K562 (cell line): ENCODE data around the gene KRT35. TPM values are rescaled to one million over a fixed set of nuclear protein-coding genes. Genes with fewer than 3 reads are reported as not detected.

Source experiments
- CBFB ChIP-seq: sonication (generic); formaldehyde crosslinking; IDR thresholded peaks from 2 replicates; pipeline ENCODE4 v1.4.0; 2020; ENCODE audit warnings: mild to moderate bottlenecking, missing genetic modification reagents
- CTBP1 ChIP-seq: fragments of 450-650 bp; IDR thresholded peaks from 2 replicates; pipeline ENCODE4 v1.6.1; 2016; ENCODE audit warnings: borderline replicate concordance
- CXXC5 ChIP-seq: fragments of 250-450 bp; sonication (Bioruptor Pico); IDR thresholded peaks from 2 replicates; pipeline ENCODE4 v1.8.0; 2022; ENCODE audit warnings: inconsistent platforms, mild to moderate bottlenecking, moderate library complexity
- DEAF1 ChIP-seq: fragments of 450-650 bp; formaldehyde crosslinking; IDR thresholded peaks from 2 replicates; pipeline ENCODE4 v1.4.0; 2020; ENCODE audit warnings: mild to moderate bottlenecking, moderate library complexity
- EHMT2 ChIP-seq: fragments of 450-650 bp; IDR thresholded peaks from 2 replicates; pipeline ENCODE4 v1.6.1; 2018; ENCODE audit warnings: antibody characterized with exemption
- GATA2 ChIP-seq: sonication (generic); formaldehyde crosslinking; IDR thresholded peaks from 2 replicates; pipeline ENCODE4 v1.4.0; 2020; ENCODE audit warnings: mild to moderate bottlenecking, missing genetic modification reagents
- JUNB ChIP-seq: fragments of 450-650 bp; formaldehyde crosslinking; conservative IDR thresholded peaks from 2 replicates; pipeline ENCODE4 v1.4.0; 2020; ENCODE audit warnings: mild to moderate bottlenecking
- MLLT1 ChIP-seq, 2 experiments: fragments of 450-650 bp; IDR thresholded peaks; 2 replicates each; pipeline ENCODE4 v1.6.1; 2016
- MLX ChIP-seq, 2 experiments: fragments of 450-650 bp in 1 of 2; sonication (generic) in 1 of 2; formaldehyde crosslinking; conservative IDR thresholded peaks; 2 replicates each; pipeline versions ENCODE4 v1.4.0 to v1.8.1; 2020 to 2022; ENCODE audit warnings: mild to moderate bottlenecking in 1 of 2, missing genetic modification reagents in 1 of 2
- PKNOX1 ChIP-seq: fragments of 450-650 bp; IDR thresholded peaks from 2 replicates; pipeline ENCODE4 v1.6.1; 2016
- POLR2AphosphoS5 ChIP-seq: IDR thresholded peaks from 2 replicates; pipeline ENCODE4 v1.6.1; 2011; ENCODE audit warnings: mild to moderate bottlenecking, low read depth, low read length, moderate library complexity; ENCODE audit not compliant: control insufficient read depth, insufficient read depth
- PTTG1 ChIP-seq: fragments of 450-650 bp; IDR thresholded peaks from 2 replicates; pipeline ENCODE4 v1.6.1; 2016; ENCODE audit warnings: low read depth, mild to moderate bottlenecking, missing genetic modification characterization, missing compliant biosample characterization
- RNF2 ChIP-seq: sonication (generic); IDR thresholded peaks from 2 replicates; pipeline ENCODE4 v1.6.1; 2016
- SMAD3 ChIP-seq: fragments of 450-650 bp; formaldehyde crosslinking; conservative IDR thresholded peaks from 2 replicates; pipeline ENCODE4 v1.4.0; 2020; ENCODE audit warnings: mild to moderate bottlenecking
- SMAD4 ChIP-seq: fragments of 250-450 bp; sonication (Bioruptor Pico); conservative IDR thresholded peaks from 2 replicates; pipeline ENCODE4 v1.8.0; 2021; ENCODE audit warnings: inconsistent platforms, mild to moderate bottlenecking, moderate library complexity
- SOX6 ChIP-seq: fragments of 450-650 bp; IDR thresholded peaks from 2 replicates; pipeline ENCODE4 v1.6.1; 2014; ENCODE audit warnings: mild to moderate bottlenecking
- TBL1XR1 ChIP-seq, 2 experiments: IDR thresholded peaks; 2 replicates each; pipeline ENCODE4 v1.6.1; 2012; ENCODE audit warnings: improper control_type of control experiment in 2 of 2, low read length in 2 of 2, mild to moderate bottlenecking in 1 of 2
- ZBTB2 ChIP-seq: fragments of 450-650 bp; IDR thresholded peaks from 2 replicates; pipeline ENCODE4 v1.6.1; 2016; ENCODE audit warnings: antibody characterized with exemption
- ZNF232 ChIP-seq: sonication (generic); formaldehyde crosslinking; IDR thresholded peaks from 2 replicates; pipeline ENCODE4 v1.8.0; 2022; ENCODE audit warnings: mild to moderate bottlenecking, missing genetic modification reagents
- ZNF583 ChIP-seq: fragments of 250-450 bp; sonication (Bioruptor Pico); IDR thresholded peaks from 2 replicates; pipeline ENCODE4 v1.4.0; 2020
- polyA plus RNA-seq, 8 experiments: library from polyadenylated mRNA; depleted of rRNA in 4 of 8; stranded (reverse) in 5 of 8; unstranded in 3 of 8; fragments of >200 nt; fragmentation: Nextera tagmentation in 2 of 8; fragmentation: Illumina TruSeq in 1 of 8; extraction: Ambion mirVana in 2 of 8; extraction: Trizol in 1 of 8; gene quantifications; 2 replicates each; pipeline versions ENCODE4 v1.2.1 to v1.2.3, GENCODE V29; 2011 to 2014; ENCODE audit warnings: inconsistent platforms in 1 of 8, missing spikeins in 1 of 8
- total RNA-seq, 7 experiments: library from RNA; depleted of rRNA in 6 of 7; stranded (reverse); fragments of >200 nt in 6 of 7; fragmentation: Illumina TruSeq in 2 of 7; extraction: Trizol in 2 of 7; gene quantifications; 2 replicates each; pipeline versions ENCODE4 v1.2.1 to v1.2.3, GENCODE V29; 2011 to 2021; ENCODE audit warnings: low replicate concordance in 1 of 7

KRT35 gene
- total and polyA plus RNA-seq, 9 of the 15 experiments (the other 6 are each of a cell fraction or from before 2014, with no cell fraction given): not detected

- no peak; the same call in 1 of the 2 replicates for TF ChIP-seq SMAD3 (CRISPR knock-in tag)
- no peak for TF ChIP-seq MLX (CRISPR knock-in tag; conservative IDR thresholded peaks at IDR 0.05)
- peak in 1 of 2 experiments; percentile 11; a peak in 1 of 4 replicates for TF ChIP-seq MLLT1 (IDR thresholded peaks at IDR 0.05)
- TF ChIP-seq ZNF583 (CRISPR knock-in tag): peak; percentile 11; the same call in 1 of the 2 replicates
- no peak for TF ChIP-seq ZNF232 (CRISPR knock-in tag)
- TF ChIP-seq POLR2AphosphoS5: peak; percentile 44; the same call in 1 of the 2 replicates
- TF ChIP-seq CBFB (CRISPR knock-in tag): no peak
- TF ChIP-seq PTTG1: 0 out of 2 replicates have a peak, but pooled peaks have one; percentile 17
- peak; percentile 15 for TF ChIP-seq SMAD4 (CRISPR knock-in tag)
- TF ChIP-seq DEAF1 (CRISPR knock-in tag): peak; percentile 37; the same call in 1 of the 2 replicates
- TF ChIP-seq PKNOX1: peak; percentile 58
- peak; percentile 98 for TF ChIP-seq GATA2 (CRISPR knock-in tag)
- TF ChIP-seq CTBP1: peak; percentile 91
- TF ChIP-seq JUNB (CRISPR knock-in tag): peak; percentile 65; the same call in 1 of the 2 replicates
- peak; percentile 94 for TF ChIP-seq RNF2
- TF ChIP-seq TBL1XR1 (IDR thresholded peaks at IDR 0.05; ENCODE audit: low read length in 2 of 2): peak in 1 of 2 experiments; percentile 85; a peak in 2 of 4 replicates
- peak; percentile 62; the same call in 1 of the 2 replicates for TF ChIP-seq EHMT2
- TF ChIP-seq SOX6: peak; percentile 85
- TF ChIP-seq ZBTB2: peak; percentile 54
- peak; percentile 84 for TF ChIP-seq CXXC5 (CRISPR knock-in tag)
These were observed 49.4 kb upstream of the KRT35 start (continued) for GRCh38 chr17:41530062-41531048.
